ENCODE data around the gene SLC2A4RG. TPM values are rescaled to one million over a fixed set of nuclear protein-coding genes. Genes with fewer than 3 reads are reported as not detected.

SLC2A4RG gene, protein sequence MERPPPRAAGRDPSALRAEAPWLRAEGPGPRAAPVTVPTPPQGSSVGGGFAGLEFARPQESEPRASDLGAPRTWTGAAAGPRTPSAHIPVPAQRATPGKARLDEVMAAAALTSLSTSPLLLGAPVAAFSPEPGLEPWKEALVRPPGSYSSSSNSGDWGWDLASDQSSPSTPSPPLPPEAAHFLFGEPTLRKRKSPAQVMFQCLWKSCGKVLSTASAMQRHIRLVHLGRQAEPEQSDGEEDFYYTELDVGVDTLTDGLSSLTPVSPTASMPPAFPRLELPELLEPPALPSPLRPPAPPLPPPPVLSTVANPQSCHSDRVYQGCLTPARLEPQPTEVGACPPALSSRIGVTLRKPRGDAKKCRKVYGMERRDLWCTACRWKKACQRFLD
- 34.7 and 38.3 TPM in 2 replicates for total RNA-seq

DNA sequence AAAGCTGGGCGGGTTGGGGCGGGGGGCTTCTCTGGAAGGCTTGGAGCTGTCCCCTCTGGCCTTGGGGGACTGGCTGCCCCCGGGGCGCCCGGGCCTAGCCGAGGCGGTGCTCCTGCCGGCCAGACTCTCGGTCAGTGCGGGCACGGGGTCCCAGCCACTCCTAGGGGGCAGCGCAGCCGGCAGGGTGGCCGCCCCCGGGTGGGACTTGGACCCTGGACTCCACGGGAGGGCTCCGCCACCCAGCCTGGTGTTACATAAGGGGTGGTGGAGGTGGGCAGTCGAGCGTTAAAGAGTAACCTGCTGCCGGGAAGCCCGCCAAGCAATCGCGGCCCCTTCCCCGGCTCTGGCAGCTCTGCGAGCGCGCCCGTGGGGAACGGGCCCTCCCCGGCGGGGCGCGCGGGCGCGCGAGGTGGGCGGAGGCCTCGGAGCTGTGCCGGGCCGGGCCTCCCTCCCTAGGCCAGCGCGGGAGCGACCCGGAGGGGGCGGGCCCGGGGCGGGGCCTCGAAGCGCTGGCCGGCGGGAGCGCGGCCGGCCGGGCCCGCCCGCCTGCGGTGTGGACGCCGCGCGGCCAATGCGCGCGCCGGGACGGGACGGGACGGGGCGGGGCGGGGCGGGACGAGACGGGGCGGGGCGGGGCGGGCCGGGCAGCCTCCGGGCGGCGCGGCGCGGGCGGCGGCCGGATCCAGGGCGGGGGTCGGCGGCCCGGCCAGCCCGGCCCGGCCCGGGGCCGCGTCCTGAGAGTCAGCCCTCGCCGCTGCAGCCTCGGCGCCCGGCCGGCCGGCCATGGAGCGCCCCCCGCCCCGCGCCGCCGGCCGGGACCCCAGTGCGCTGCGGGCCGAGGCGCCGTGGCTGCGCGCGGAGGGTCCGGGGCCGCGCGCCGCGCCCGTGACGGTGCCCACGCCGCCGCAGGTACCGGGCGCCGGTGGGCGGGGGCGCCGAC, at the start of gene SLC2A4RG:
Gene SLC2A4RG, plus strand, starts transcription at position 647 of the 940 bp plus-strand sequence. Its CDS starts 137 bp downstream, at position 784.
- Mint-ChIP-seq H3K4me1 (ENCODE audit: low read depth) (peaks cover 11% of the 10 kb centered on the region), H3K27ac (no peak within 1 kb of the TSS), H3K36me3 (ENCODE audit: low read depth) (peaks cover 14% of the 10 kb centered on the region), H3K4me3 (peak within 1 kb of the TSS; percentile 53), H3K27me3 (ENCODE audit: insufficient read depth) (no peaks in the 10 kb centered on the region), H3K9me3 (no peaks in the 10 kb centered on the region)
- peak; percentile 68 for DNase-seq (ENCODE audit: low spot score)
- intact Hi-C loops (cut with micrococcal nuclease), result loop anchor here (1.0 to 10.0 kb wide), 5 partner anchors 8 to 303 kb away; partner anchors contain the start of genes PTK6 and SAMD10

DNA sequence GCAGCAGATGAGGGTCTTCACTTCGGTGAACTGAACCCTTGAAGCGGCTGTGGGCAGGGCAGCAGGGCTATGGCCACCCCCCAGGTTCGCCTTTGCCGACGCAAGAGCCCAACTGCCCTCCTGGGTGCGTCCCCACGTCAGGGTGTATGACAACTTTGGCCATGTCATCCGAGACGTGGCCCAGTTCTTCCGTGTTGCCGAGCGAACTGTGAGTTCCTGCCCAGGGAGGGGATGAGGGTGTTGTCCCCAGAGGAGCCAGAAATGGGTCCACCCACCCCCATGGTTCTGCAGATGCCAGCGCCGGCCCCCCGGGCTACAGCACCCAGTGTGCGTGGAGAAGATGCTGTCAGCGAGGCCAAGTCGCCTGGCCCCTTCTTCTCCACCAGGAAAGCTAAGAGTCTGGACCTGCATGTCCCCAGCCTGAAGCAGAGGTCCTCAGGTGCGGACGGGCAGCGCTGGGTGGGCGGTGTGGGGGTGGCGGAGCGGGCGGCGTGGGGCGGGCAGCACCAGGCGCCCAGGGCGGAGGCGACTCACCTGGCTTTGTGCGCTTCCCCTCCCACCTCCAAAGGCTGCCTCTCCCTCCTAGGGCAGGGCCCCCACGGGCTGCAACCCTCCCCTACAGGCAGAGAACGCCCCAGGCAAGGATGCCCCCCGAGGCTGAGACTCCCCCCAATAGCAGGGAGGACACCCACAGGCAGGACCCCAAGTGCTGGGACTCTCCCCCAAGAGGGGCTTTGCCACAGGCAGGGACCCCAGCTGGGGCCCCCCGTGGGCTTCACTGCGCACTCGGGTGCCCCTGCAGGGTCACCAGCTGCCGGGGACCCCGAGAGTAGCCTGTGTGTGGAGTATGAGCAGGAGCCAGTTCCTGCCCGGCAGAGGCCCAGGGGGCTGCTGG, 49.3 kb upstream of the SLC2A4RG start:
- Mint-ChIP-seq H3K27ac (no peak overlapping the region), H3K4me1 (ENCODE audit: low read depth) (no peaks in the 10 kb centered on the region), H3K36me3 (ENCODE audit: low read depth) (peaks cover 7% of the 10 kb centered on the region), H3K4me3 (no peak overlapping the region), H3K9me3 (no peaks in the 10 kb centered on the region), H3K27me3 (ENCODE audit: insufficient read depth) (peaks cover 2% of the 10 kb centered on the region)
- no peak for DNase-seq (ENCODE audit: low spot score)
- intact Hi-C loops (cut with micrococcal nuclease), result no loop called here

DNA sequence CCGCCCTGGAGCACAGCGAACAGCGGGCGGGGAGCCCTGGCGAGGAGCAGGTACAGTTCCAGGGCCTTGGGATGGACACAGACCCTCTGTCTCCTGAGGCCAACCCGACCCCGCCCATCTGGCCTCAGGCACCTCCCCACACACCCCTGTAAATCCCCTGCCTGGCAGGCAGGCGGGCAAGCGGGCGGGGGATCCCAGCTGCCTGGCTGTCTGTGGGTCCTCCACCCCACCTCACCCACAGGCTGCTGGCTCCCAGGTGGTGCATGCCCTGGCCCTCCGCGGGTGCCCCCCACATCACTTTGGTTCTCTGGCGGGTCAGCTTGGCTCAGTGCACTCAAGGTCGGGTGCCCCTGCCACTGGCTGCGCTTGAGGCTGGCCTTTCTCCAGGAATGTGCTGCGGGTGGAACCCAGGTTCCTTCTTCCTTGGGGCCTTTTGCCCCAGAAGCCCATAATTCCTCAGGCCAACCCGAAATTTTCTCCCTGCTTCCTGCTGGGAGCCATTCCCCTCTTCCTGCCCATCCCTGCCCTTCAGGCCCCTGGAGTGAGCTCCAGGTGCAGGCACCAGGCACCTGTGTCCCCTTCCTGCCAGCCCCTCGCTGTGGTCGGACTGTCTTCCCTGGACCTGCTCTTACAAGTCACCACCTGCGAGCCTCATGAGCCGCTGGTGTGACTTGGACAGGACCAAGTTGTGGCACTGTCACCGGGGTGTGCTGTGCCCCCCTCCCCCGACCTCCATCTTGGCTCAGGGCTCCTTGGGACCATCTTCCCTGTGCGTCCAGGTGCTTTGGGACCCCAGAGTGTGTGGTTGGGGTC, 48.5 kb upstream of the SLC2A4RG start:
- H3K27ac Mint-ChIP-seq, result no peak overlapping the region
- intact Hi-C loops (cut with micrococcal nuclease), result no loop called here
- no peak for DNase-seq (ENCODE audit: low spot score)

DNA sequence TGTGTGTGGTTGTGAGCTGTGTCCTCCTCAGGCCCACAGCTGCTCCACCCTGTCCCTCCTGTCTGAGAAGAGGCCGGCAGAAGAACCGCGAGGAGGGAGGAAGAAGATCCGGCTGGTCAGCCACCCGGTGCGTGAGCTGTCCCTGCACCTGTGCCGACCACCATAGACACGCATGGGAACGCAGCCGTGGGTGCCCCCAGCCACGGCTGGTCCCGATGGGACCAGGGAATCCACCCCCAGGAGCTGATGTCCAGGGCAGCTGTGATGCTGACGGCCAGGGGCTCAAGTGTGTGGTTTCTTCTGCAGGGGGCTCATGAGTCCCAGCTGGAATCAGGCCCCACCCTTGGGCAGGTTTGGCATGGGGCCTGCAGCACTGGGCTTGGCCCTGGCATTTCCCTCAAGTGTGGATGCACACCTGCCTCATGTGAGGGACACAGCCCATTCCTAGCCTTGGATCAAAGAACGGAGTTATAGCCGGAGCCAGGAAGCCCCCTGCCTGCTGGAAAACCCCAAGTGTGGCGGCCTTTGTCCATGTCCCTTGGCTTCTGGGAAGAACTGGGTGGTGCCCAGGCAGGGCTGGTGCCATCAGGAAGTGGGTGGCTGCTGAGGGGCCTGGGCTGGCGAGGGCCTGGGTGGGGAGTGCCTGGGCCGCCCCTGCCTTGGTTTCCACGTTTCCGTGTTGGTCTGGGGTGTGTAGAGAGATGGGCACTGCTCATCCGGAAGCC, 47.7 kb upstream of the SLC2A4RG start:
- no peaks in the 10 kb centered on the region for H3K9me3 Mint-ChIP-seq
- H3K27ac Mint-ChIP-seq, result no peak overlapping the region
- H3K27me3 Mint-ChIP-seq (ENCODE audit: insufficient read depth), result peaks cover 2% of the 10 kb centered on the region
- no peaks in the 10 kb centered on the region for H3K4me1 Mint-ChIP-seq (ENCODE audit: low read depth)
- DNase-seq (ENCODE audit: low spot score), result no peak
- no peak overlapping the region for H3K4me3 Mint-ChIP-seq
- H3K36me3 Mint-ChIP-seq (ENCODE audit: low read depth), result peaks cover 9% of the 10 kb centered on the region
- intact Hi-C loops (cut with micrococcal nuclease), result no loop called here

More for the DNA sequence above, 48.5 kb upstream of the SLC2A4RG start:
- Mint-ChIP-seq H3K36me3 (ENCODE audit: low read depth) (peaks cover 8% of the 10 kb centered on the region), H3K27me3 (ENCODE audit: insufficient read depth) (peaks cover 2% of the 10 kb centered on the region), H3K4me1 (ENCODE audit: low read depth) (no peaks in the 10 kb centered on the region), H3K9me3 (no peaks in the 10 kb centered on the region), H3K4me3 (no peak overlapping the region)

DNA sequence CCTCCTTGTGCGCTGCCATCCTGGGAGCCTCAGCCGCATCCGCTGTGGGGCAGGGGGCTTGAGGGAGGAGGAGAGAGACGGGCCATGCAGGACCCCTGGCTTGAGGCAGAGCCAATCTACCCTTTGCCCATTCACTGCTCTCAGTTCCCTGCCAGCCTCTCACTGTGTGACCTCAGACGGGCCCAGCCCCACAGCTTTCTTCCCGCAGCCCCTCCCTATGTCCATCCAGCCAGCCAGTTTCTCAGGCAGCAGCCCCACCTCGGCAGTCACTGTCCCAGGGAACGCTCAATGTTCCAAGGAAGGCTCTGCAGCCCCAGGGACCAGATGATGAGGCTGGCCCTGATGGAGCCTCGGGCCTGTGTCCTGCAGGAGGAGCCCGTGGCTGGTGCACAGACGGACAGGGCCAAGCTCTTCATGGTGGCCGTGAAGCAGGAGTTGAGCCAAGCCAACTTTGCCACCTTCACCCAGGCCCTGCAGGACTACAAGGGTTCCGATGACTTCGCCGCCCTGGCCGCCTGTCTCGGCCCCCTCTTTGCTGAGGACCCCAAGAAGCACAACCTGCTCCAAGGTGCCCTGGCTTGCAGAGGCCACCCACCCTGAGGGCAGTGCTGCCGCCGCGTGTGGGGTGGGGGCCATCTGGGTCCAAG, 47.0 kb upstream of the SLC2A4RG start:
- Mint-ChIP-seq H3K4me3 (no peak overlapping the region), H3K4me1 (ENCODE audit: low read depth) (no peaks in the 10 kb centered on the region), H3K36me3 (ENCODE audit: low read depth) (peaks cover 9% of the 10 kb centered on the region), H3K9me3 (no peaks in the 10 kb centered on the region), H3K27ac (peak overlapping the region; percentile 63), H3K27me3 (ENCODE audit: insufficient read depth) (peaks cover 2% of the 10 kb centered on the region)
- intact Hi-C loops (cut with micrococcal nuclease), result no loop called here
- DNase-seq (ENCODE audit: low spot score), result no peak

DNA sequence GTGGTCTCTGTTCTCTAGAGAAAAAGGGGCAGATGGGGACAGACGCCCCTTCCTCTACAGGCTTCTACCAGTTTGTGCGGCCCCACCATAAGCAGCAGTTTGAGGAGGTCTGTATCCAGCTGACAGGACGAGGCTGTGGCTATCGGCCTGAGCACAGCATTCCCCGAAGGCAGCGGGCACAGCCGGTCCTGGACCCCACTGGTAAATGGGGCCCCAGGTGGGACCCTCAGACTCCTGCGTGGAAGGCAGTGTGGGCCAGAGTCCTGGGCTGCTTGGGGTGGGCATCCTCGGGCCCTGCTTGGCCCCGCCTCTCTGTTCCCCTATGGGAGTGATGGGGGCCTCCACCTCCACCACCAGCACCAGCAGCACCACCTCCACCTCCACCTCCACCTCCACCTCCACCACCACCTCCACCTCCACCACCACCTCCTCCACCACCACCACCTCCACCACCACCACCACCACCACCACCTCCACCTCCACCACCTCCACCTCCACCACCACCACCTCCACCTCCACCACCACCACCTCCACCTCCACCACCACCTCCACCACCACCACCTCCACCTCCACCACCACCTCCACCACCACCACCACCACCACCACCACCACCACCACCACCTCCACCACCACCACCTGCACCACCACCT, 46.4 kb upstream of the SLC2A4RG start:
- no peaks in the 10 kb centered on the region for H3K4me1 Mint-ChIP-seq (ENCODE audit: low read depth)

DNA sequence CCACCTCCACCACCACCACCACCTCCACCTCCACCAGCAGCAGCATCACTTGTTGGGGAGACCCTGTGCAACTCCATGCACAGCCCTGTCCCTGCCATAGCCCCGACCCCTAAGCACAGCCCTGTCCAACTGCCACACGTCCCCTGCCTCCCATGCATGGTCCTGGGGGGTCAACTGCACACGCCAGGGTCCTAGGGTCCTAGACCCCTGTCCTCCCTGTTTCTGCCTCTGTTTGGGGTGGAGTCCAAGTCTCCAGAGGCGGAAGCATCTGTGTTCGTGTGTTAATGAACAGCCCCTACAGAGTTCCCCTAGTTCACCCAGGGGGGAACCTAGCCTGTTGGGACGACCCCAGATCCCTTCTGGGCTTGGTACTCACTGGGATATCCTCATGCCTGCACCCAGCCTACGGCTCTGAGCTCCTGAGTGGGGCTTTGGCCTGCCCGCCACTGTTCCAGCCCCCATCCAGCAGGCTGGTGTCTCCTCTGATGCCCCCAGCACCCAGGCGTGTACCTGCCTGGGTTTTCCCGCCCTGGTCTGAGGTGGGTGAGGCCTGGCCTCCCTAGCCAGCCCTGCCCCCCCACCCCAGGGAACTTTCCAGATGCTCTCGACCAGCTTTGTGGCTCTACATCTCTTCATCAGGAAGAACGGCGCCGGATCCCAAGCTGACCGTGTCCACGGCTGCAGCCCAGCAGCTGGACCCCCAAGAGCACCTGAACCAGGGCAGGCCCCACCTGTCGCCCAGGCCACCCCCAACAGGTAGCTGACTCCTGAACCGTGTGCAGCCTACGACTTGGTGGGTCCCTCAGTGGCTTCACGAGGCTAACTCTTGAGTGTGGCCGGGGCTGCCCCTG, 45.6 kb upstream of the SLC2A4RG start:
- no peaks in the 10 kb centered on the region for H3K4me1 Mint-ChIP-seq (ENCODE audit: low read depth)
- intact Hi-C loops (cut with micrococcal nuclease), result no loop called here
- H3K36me3 Mint-ChIP-seq (ENCODE audit: low read depth), result peaks cover 9% of the 10 kb centered on the region
- no peak for DNase-seq (ENCODE audit: low spot score)
- H3K27ac Mint-ChIP-seq, result peak overlapping the region; percentile 81
- no peak overlapping the region for H3K4me3 Mint-ChIP-seq
- H3K27me3 Mint-ChIP-seq (ENCODE audit: insufficient read depth), result peaks cover 2% of the 10 kb centered on the region
- no peaks in the 10 kb centered on the region for H3K9me3 Mint-ChIP-seq

More for the DNA sequence above, 46.4 kb upstream of the SLC2A4RG start:
- Mint-ChIP-seq H3K9me3 (no peaks in the 10 kb centered on the region), H3K4me3 (no peak overlapping the region), H3K27ac (peak overlapping the region; percentile 29), H3K36me3 (ENCODE audit: low read depth) (peaks cover 9% of the 10 kb centered on the region), H3K27me3 (ENCODE audit: insufficient read depth) (peaks cover 2% of the 10 kb centered on the region)
- DNase-seq (ENCODE audit: low spot score), result no peak
- intact Hi-C loops (cut with micrococcal nuclease), result no loop called here

DNA sequence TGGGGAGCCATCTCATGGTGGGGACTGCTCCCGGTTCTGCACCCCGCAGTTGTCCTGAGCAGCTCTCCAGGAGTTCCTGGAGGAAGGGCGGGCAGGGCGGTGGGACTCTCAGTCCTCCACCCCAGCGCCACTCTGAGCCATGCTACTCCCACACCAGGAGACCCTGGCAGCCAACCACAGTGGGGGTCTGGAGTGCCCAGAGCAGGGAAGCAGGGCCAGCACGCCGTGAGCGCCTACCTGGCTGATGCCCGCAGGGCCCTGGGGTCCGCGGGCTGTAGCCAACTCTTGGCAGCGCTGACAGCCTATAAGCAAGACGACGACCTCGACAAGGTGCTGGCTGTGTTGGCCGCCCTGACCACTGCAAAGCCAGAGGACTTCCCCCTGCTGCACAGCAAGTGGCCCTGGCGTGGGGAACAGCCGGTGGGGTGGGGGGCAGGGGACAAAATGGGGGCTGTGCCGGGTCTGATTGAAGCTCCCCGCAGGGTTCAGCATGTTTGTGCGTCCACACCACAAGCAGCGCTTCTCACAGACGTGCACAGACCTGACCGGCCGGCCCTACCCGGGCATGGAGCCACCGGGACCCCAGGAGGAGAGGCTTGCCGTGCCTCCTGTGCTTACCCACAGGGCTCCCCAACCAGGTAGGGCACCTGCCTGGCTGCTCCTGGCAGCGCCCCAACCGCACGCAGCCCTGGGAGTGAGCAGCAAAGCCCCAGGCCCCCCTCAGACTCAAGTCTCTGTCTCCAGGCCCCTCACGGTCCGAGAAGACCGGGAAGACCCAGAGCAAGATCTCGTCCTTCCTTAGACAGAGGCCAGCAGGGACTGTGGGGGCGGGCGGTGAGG, 44.8 kb upstream of the SLC2A4RG start:
- H3K36me3 Mint-ChIP-seq (ENCODE audit: low read depth), result peaks cover 9% of the 10 kb centered on the region
- H3K4me3 Mint-ChIP-seq, result no peak overlapping the region
- peaks cover 2% of the 10 kb centered on the region for H3K27me3 Mint-ChIP-seq (ENCODE audit: insufficient read depth)
- H3K4me1 Mint-ChIP-seq (ENCODE audit: low read depth), result no peaks in the 10 kb centered on the region
- H3K9me3 Mint-ChIP-seq, result no peaks in the 10 kb centered on the region
- H3K27ac Mint-ChIP-seq, result no peak overlapping the region
- intact Hi-C loops (cut with micrococcal nuclease), result no loop called here
- no peak for DNase-seq (ENCODE audit: low spot score)

DNA sequence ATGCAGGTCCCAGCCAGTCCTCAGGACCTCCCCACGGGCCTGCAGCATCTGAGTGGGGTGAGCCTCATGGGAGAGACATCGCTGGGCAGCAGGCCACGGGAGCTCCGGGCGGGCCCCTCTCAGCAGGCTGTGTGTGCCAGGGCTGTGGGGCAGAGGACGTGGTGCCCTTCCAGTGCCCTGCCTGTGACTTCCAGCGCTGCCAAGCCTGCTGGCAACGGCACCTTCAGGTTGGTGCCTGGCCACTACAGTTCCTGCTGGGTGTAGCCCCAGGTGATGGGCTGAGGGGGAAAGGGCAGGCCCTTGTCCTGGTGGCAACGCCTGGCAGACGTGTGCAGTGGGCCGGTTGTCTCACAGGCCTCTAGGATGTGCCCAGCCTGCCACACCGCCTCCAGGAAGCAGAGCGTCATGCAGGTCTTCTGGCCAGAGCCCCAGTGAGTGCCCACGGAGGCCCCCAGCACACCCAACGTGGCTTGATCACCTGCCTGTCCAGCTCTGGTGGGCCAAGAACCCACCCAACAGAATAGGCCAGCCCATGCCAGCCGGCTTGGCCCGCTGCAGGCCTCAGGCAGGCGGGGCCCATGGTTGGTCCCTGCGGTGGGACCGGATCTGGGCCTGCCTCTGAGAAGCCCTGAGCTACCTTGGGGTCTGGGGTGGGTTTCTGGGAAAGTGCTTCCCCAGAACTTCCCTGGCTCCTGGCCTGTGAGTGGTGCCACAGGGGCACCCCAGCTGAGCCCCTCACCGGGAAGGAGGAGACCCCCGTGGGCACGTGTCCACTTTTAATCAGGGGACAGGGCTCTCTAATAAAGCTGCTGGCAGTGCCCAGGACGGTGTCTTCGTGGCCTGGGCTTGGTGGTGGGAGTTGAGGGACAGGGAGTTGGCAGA, 43.9 kb upstream of the SLC2A4RG start:
- H3K9me3 Mint-ChIP-seq, result no peaks in the 10 kb centered on the region
- no peak overlapping the region for H3K4me3 Mint-ChIP-seq
- DNase-seq (ENCODE audit: low spot score), result no peak
- H3K27me3 Mint-ChIP-seq (ENCODE audit: insufficient read depth), result peaks cover 2% of the 10 kb centered on the region
- H3K36me3 Mint-ChIP-seq (ENCODE audit: low read depth), result peaks cover 9% of the 10 kb centered on the region
- no peaks in the 10 kb centered on the region for H3K4me1 Mint-ChIP-seq (ENCODE audit: low read depth)
- intact Hi-C loops (cut with micrococcal nuclease), result no loop called here
- no peak overlapping the region for H3K27ac Mint-ChIP-seq
